ENCODE data around the gene ZNF277. TPM values are rescaled to one million over a fixed set of nuclear protein-coding genes. Genes with fewer than 3 reads are reported as not detected.
"Not testable (repeated sequence)": the region's sequence is repeated elsewhere in the genome, so short reads cannot be mapped to it uniquely, and the experiment has no call there.

ZNF277 gene
- total RNA-seq, 1 donor from 2014 or later: 16.2 TPM

GRCh38 chr7:112383671-112384417 is 177.3 kb downstream of the ZNF277 start:
- no peaks in the 10 kb centered on the region for H3K36me3 Mint-ChIP-seq (ENCODE audit: low read depth)
- H3K4me3 Mint-ChIP-seq (ENCODE audit: unreplicated experiment): no peak overlapping the region
- no peak overlapping the region for H3K27ac Mint-ChIP-seq (ENCODE audit: unreplicated experiment)
- H3K27me3 Mint-ChIP-seq (ENCODE audit: low read depth): no peaks in the 10 kb centered on the region
- H3K4me1 Mint-ChIP-seq (ENCODE audit: low read depth): peaks cover 3% of the 10 kb centered on the region
- H3K9me3 Mint-ChIP-seq (ENCODE audit: low read depth): no peaks in the 10 kb centered on the region
- TF ChIP-seq CTCF (IDR thresholded peaks at IDR 0.05): peak; percentile 72
- no peak for DNase-seq (ENCODE audit: low spot score)

GRCh38 chr7:112385516-112385915 is 179.0 kb downstream of the ZNF277 start:
- Mint-ChIP-seq H3K27me3 (ENCODE audit: low read depth) (no peaks in the 10 kb centered on the region), H3K9me3 (ENCODE audit: low read depth) (no peaks in the 10 kb centered on the region), H3K4me1 (ENCODE audit: low read depth) (peaks cover 3% of the 10 kb centered on the region), H3K4me3 (ENCODE audit: unreplicated experiment) (no peak overlapping the region), H3K36me3 (ENCODE audit: low read depth) (no peaks in the 10 kb centered on the region), H3K27ac (ENCODE audit: unreplicated experiment) (no peak overlapping the region)
- TF ChIP-seq CTCF (IDR thresholded peaks at IDR 0.05): no peak
- no peak for DNase-seq (ENCODE audit: low spot score)

GRCh38 chr7:112386619-112387018 is 180.1 kb downstream of the ZNF277 start:
- DNase-seq (ENCODE audit: low spot score): no peak
- Mint-ChIP-seq H3K27me3 (ENCODE audit: low read depth) (no peaks in the 10 kb centered on the region), H3K4me1 (ENCODE audit: low read depth) (peaks cover 3% of the 10 kb centered on the region), H3K9me3 (ENCODE audit: low read depth) (no peaks in the 10 kb centered on the region), H3K27ac (ENCODE audit: unreplicated experiment) (no peak overlapping the region), H3K4me3 (ENCODE audit: unreplicated experiment) (no peak overlapping the region), H3K36me3 (ENCODE audit: low read depth) (no peaks in the 10 kb centered on the region)
- TF ChIP-seq CTCF (IDR thresholded peaks at IDR 0.05): no peak

- no peak overlapping the region for H3K27ac Mint-ChIP-seq (ENCODE audit: unreplicated experiment)
- H3K27me3 Mint-ChIP-seq (ENCODE audit: low read depth): no peaks in the 10 kb centered on the region
- H3K4me3 Mint-ChIP-seq (ENCODE audit: unreplicated experiment): no peak overlapping the region
Observed at GRCh38 chr7:112390167-112390566, 183.7 kb downstream of the ZNF277 start.

GRCh38 chr7:112391079-112391821 is 184.8 kb downstream of the ZNF277 start:
- H3K27me3 Mint-ChIP-seq (ENCODE audit: low read depth); DNase-seq (ENCODE audit: low spot score); H3K36me3 Mint-ChIP-seq (ENCODE audit: low read depth); H3K9me3 Mint-ChIP-seq (ENCODE audit: low read depth); H3K4me1 Mint-ChIP-seq (ENCODE audit: low read depth): not testable (repeated sequence)
- Mint-ChIP-seq H3K27ac (ENCODE audit: unreplicated experiment) (peak overlapping the region; percentile 67), H3K4me3 (ENCODE audit: unreplicated experiment) (peak overlapping the region; percentile 75)

More at GRCh38 chr7:112390167-112390566, 183.7 kb downstream of the ZNF277 start:
- H3K36me3 Mint-ChIP-seq (ENCODE audit: low read depth): no peaks in the 10 kb centered on the region
- TF ChIP-seq CTCF (IDR thresholded peaks at IDR 0.05): no peak
- no peak for DNase-seq (ENCODE audit: low spot score)
- H3K4me1 Mint-ChIP-seq (ENCODE audit: low read depth): peaks cover 8% of the 10 kb centered on the region
- no peaks in the 10 kb centered on the region for H3K9me3 Mint-ChIP-seq (ENCODE audit: low read depth)

GRCh38 chr7:112391841-112392286 is 185.4 kb downstream of the ZNF277 start:
- not testable (repeated sequence) for H3K36me3 Mint-ChIP-seq (ENCODE audit: low read depth); H3K4me1 Mint-ChIP-seq (ENCODE audit: low read depth); DNase-seq (ENCODE audit: low spot score); H3K27me3 Mint-ChIP-seq (ENCODE audit: low read depth); H3K9me3 Mint-ChIP-seq (ENCODE audit: low read depth)
- Mint-ChIP-seq H3K4me3 (ENCODE audit: unreplicated experiment) (peak overlapping the region; percentile 80), H3K27ac (ENCODE audit: unreplicated experiment) (peak overlapping the region; percentile 78)
